GM12878 (cell line): ENCODE measurements around the gene HDAC3. TPM values are rescaled to one million over a fixed set of nuclear protein-coding genes. Genes with fewer than 3 reads are reported as not detected.

Experiments
- ATAC-seq: fragments of 200-7000 bp; cut with Tn5 transposase; 3 replicates; pipeline ENCODE4 v1.9.1; 2020; ENCODE audit warnings: mild to moderate bottlenecking, moderate library complexity
- BruUV-seq: library from RNA; stranded (reverse); fragments of 400-500 nt; replicated peaks from 2 replicates; lab custom pipeline; 2021; lab: Mats Ljungman, UMichigan
- CTCF ChIA-PET: fragments of 300-600 bp; sonication (Branson Sonifier 250); formaldehyde crosslinking; extraction: SDS; loops from one replicate; lab custom pipeline; 2021; ENCODE audit warnings: inconsistent platforms; lab: Yijun Ruan, JAX
- POLR2A ChIA-PET: fragments of 350-600 bp; formaldehyde crosslinking; extraction: SDS; loops from one replicate; lab custom pipeline; 2021; ENCODE audit warnings: inconsistent platforms; lab: Charles Lee
- RAD21 ChIA-PET: fragments of 300-600 bp; sonication (Branson Sonifier 250); formaldehyde crosslinking; loops from one replicate; lab custom pipeline; 2023; ENCODE audit warnings: antibody characterized with exemption; ENCODE audit not compliant: unreplicated experiment; lab: Charles Lee
- SMC1A ChIA-PET: fragments of 300-600 bp; sonication (Branson Sonifier 250); formaldehyde crosslinking; loops from one replicate; lab custom pipeline; 2023; ENCODE audit not compliant: unreplicated experiment, uncharacterized antibody; lab: Charles Lee
- DNase-seq: peaks from one replicate; pipeline ENCODE4 v3.0.0-alpha.2; 2011; ENCODE audit warnings: low read depth, low spot score
- FAIRE-seq: peaks from 3 replicates; lab custom pipeline; 2011; peaks lifted over from hg19 to GRCh38; lab: Jason Lieb, UNC
- H2AFZ ChIP-seq: 2 replicates; pipeline ENCODE4 v1.6.0; 2011; ENCODE audit warnings: low read depth, low read length, control low read depth; ENCODE audit not compliant: control insufficient read depth
- H3K27ac ChIP-seq: 2 replicates; pipeline ENCODE4 v1.5.1; 2011; ENCODE audit warnings: control low read depth; ENCODE audit not compliant: control insufficient read depth, insufficient read depth
- H3K27me3 ChIP-seq, 2 experiments: replicated peaks in 1 of 2; 2 replicates each; pipeline versions ENCODE4 v1.6.0 to v1.6.1; 2011; ENCODE audit warnings: low read length in 1 of 2; ENCODE audit not compliant: control insufficient read depth in 2 of 2, insufficient read depth in 2 of 2
- H3K36me3 ChIP-seq, 2 experiments: 2 replicates each; pipeline ENCODE4 v1.5.1; 2011; ENCODE audit warnings: low read length in 1 of 2; ENCODE audit not compliant: control insufficient read depth in 2 of 2, insufficient read depth in 2 of 2
- H3K4me1 ChIP-seq: 2 replicates; pipeline ENCODE4 v1.6.1; 2011; ENCODE audit warnings: mild to moderate bottlenecking, low read length, moderate library complexity, mixed read lengths; ENCODE audit not compliant: control insufficient read depth, insufficient read depth
- H3K4me2 ChIP-seq: 2 replicates; pipeline ENCODE4 v1.6.0; 2011; ENCODE audit warnings: control low read depth; ENCODE audit not compliant: control insufficient read depth, insufficient read depth
- H3K4me3 ChIP-seq: fragments of 200-600 bp; sonication (generic); 2 replicates; pipeline ENCODE4 v1.5.1; 2016
- H3K79me2 ChIP-seq: 2 replicates; pipeline ENCODE4 v1.6.0; 2011; ENCODE audit warnings: low read length; ENCODE audit not compliant: control insufficient read depth, insufficient read depth
- H3K9ac ChIP-seq: 2 replicates; pipeline ENCODE4 v1.8.0; 2011; ENCODE audit warnings: low read length, control low read depth, mixed read lengths; ENCODE audit not compliant: control insufficient read depth, insufficient read depth
- H3K9me3 ChIP-seq: replicated peaks from 3 replicates; pipeline ENCODE4 v1.5.1; 2011; ENCODE audit warnings: mild to moderate bottlenecking, low read length; ENCODE audit not compliant: control insufficient read depth, insufficient read depth
- H4K20me1 ChIP-seq: 2 replicates; pipeline ENCODE4 v1.6.0; 2011; ENCODE audit not compliant: control insufficient read depth, insufficient read depth
- BRCA1 ChIP-seq: IDR thresholded peaks from 2 replicates; pipeline ENCODE4 v1.6.1; 2011; ENCODE audit warnings: low read depth, low read length, improper control_type of control experiment
- MYB ChIP-seq: fragments of 150-350 bp; IDR thresholded peaks from 2 replicates; pipeline ENCODE4 v1.6.1; 2014; ENCODE audit warnings: mild to moderate bottlenecking, low read depth, low read length, borderline replicate concordance
- PAX8 ChIP-seq: fragments of 450-650 bp; IDR thresholded peaks from 2 replicates; pipeline ENCODE4 v1.6.1; 2017; ENCODE audit warnings: mild to moderate bottlenecking, moderate library complexity
- POLR2AphosphoS2 ChIP-seq: IDR thresholded peaks from 2 replicates; pipeline ENCODE4 v1.6.1; 2011; ENCODE audit warnings: low read depth, mild to moderate bottlenecking, low read length, improper control_type of control experiment, moderate library complexity
- RAD21 ChIP-seq: IDR thresholded peaks from 2 replicates; pipeline ENCODE4 v1.6.1; 2011; ENCODE audit warnings: mild to moderate bottlenecking, low read depth, low read length, moderate library complexity; ENCODE audit not compliant: insufficient read depth
- SMC3 ChIP-seq: IDR thresholded peaks from 2 replicates; pipeline ENCODE4 v1.6.1; 2011; ENCODE audit warnings: low read length, improper control_type of control experiment, borderline replicate concordance
- TARDBP ChIP-seq: IDR thresholded peaks from 2 replicates; pipeline ENCODE4 v1.6.1; 2016; ENCODE audit warnings: borderline replicate concordance
- YBX1 ChIP-seq: fragments of 450-650 bp; IDR thresholded peaks from 2 replicates; pipeline ENCODE4 v1.6.1; 2016; ENCODE audit warnings: antibody characterized with exemption
- ZNF217 ChIP-seq: fragments of 450-650 bp; IDR thresholded peaks from 2 replicates; pipeline ENCODE4 v1.6.1; 2017; ENCODE audit warnings: antibody characterized with exemption, mild to moderate bottlenecking
- ZNF384 ChIP-seq: IDR thresholded peaks from 2 replicates; pipeline ENCODE4 v1.6.1; 2012; ENCODE audit warnings: low read depth, mild to moderate bottlenecking, low read length, improper control_type of control experiment, borderline replicate concordance
- WGBS: methylation state at CpG from one replicate; pipeline ENCODE4 v1.1.6; 2016; ENCODE audit warnings: low lambda C conversion rate; ENCODE audit not compliant: insufficient replicate concordance, insufficient coverage; ENCODE audit errors: missing lambda C conversion rate; 5-methylcytosine and 5-hydroxymethylcytosine counted together
- in situ Hi-C: fragments of 300-500 bp; cut with MboI; formaldehyde crosslinking; loops from 9 replicates; pipeline ENCODE4 v1.14.3; 2018; ENCODE audit warnings: mixed read lengths
- intact Hi-C: fragments of 100-400 bp; cut with micrococcal nuclease; formaldehyde crosslinking; loops from one replicate; pipeline ENCODE4 v1.14.2; 2022; ENCODE audit not compliant: unreplicated experiment
- polyA plus RNA-seq, 11 experiments: library from polyadenylated mRNA; depleted of rRNA in 4 of 11; unstranded in 6 of 11; stranded (reverse) in 5 of 11; fragments of >200 nt; fragmentation: Nextera tagmentation in 4 of 11; fragmentation: Illumina TruSeq in 1 of 11; extraction: Ambion mirVana in 4 of 11; extraction: Trizol in 1 of 11; gene quantifications; 1 replicate in 1 of 11; 2 replicates in 10 of 11; pipeline versions ENCODE4 v1.2.1 to v1.2.3, GENCODE V29; 2011 to 2016; ENCODE audit warnings: inconsistent platforms in 2 of 11, missing spikeins in 2 of 11, low read depth in 1 of 11
- total RNA-seq, 4 experiments: library from RNA; depleted of rRNA in 3 of 4; stranded (reverse); fragments of >200 nt in 3 of 4; fragmentation: Illumina TruSeq in 1 of 4; extraction: Trizol in 1 of 4; gene quantifications; 2 replicates each; pipeline versions ENCODE4 v1.2.1 to v1.2.3, GENCODE V29; 2013 to 2021

Gene HDAC3
- total and polyA plus RNA-seq, 10 of the 15 experiments (the other 5 are each of a cell fraction or from before 2014, with no cell fraction given) = 62.2 to 140 (median 112) TPM

GRCh38 chr5:141647851-141648250 lies 11.2 kb upstream of the HDAC3 start:
- in situ Hi-C loops (no loop called here), intact Hi-C loops (no loop called here)
- ATAC-seq (no peak), FAIRE-seq (no peak), DNase-seq (no peak)
- ChIA-PET SMC1A (interaction anchor here (0.6 kb wide), 1 partner anchor 292 kb away, joined by 3 read pairs; no protein-coding TSS in a partner anchor), RAD21 (interaction anchor here (1.5 kb wide), 1 partner anchor 56 kb away, joined by 4 read pairs; no protein-coding TSS in a partner anchor), CTCF (interaction anchor here (0.7 to 1.5 kb wide), 6 partner anchors 10 to 313 kb away, joined by 3 to 5 read pairs (median 3); partner anchors contain the start of genes HDAC3 and RELL2), POLR2A (no interaction called here)
- Histone ChIP-seq H3K4me2 (no peak overlapping the region), H3K9ac (no peak overlapping the region), H4K20me1 (no peaks in the 10 kb centered on the region), H3K79me2 (no peaks in the 10 kb centered on the region), H3K9me3 (no peaks in the 10 kb centered on the region), H3K27me3 (no peaks in the 10 kb centered on the region), H2AFZ (no peak overlapping the region), H3K4me3 (no peak overlapping the region), H3K36me3 (no peaks in the 10 kb centered on the region; a peak in 2 of 4 replicates), H3K4me1 (peaks cover 8% of the 10 kb centered on the region), H3K27ac (no peak overlapping the region)
- 89% methylated on average over 3 of the region's 3 CpGs for WGBS
- TF ChIP-seq RAD21 (no peak), MYB (no peak), TARDBP (no peak), BRCA1 (no peak), YBX1 (no peak), PAX8 (no peak), ZNF384 (no peak), ZNF217 (no peak), POLR2AphosphoS2 (no peak), SMC3 (no peak)
- BruUV-seq = no TSS peak
